ENCODE measurements around the gene HMGB2. TPM values are rescaled to one million over a fixed set of nuclear protein-coding genes. Genes with fewer than 3 reads are reported as not detected.

The HMGB2 gene
- total RNA-seq, 4 donors from 2014 or later: 9.4 to 34.9 (median 29.1) TPM

- in situ Hi-C loops (cut with MboI; ENCODE audit: low pct_ligation_motif_present in 1 of 4, low pct_unique_long_range_greater_than_20kb in 1 of 4, low sequenced_read_pairs in 3 of 4): no loop called here
- H3K27me3 ChIP-seq: no peaks in the 10 kb centered on the region
- 98 to 100% methylated on average over 3 of the region's 3 CpGs for WGBS, 2 donors (ENCODE audit: low coverage in 1 of 2)
Observed at GRCh38 chr4:173379929-173380328, 45.8 kb upstream of the HMGB2 start.

GRCh38 chr4:173374588-173374987 is 40.4 kb upstream of the HMGB2 start:
- Histone ChIP-seq H3K27ac (peak overlapping the region in 2 of 4 donors; percentile 98 to 99), H3K36me3 (peaks cover 0 to 6% (median 0%) of the 10 kb centered on the region in 4 donors), H3K27me3 (no peaks in the 10 kb centered on the region), H3K4me1 (peaks cover 0 to 33% (median 3%) of the 10 kb centered on the region in 4 donors), H3K9me3 (no peaks in the 10 kb centered on the region), H3K4me3 (no peak overlapping the region)
- TF ChIP-seq EP300 (IDR thresholded peaks at IDR 0.05; ENCODE audit: low read depth): no peak
- no peak for DNase-seq
- in situ Hi-C loops (cut with MboI; ENCODE audit: low pct_ligation_motif_present in 1 of 4, low pct_unique_long_range_greater_than_20kb in 1 of 4, low sequenced_read_pairs in 3 of 4) (no loop called here), intact Hi-C loops (cut with DNase I; ENCODE audit: low total_unique reads) (loop anchor here (5.0 kb wide), 1 partner anchor 42 kb away; the partner anchor contains the start of gene HMGB2)
- WGBS, 2 donors (ENCODE audit: low coverage in 1 of 2): 84 to 93% methylated on average over 2 of the region's 2 CpGs

More at GRCh38 chr4:173379929-173380328, 45.8 kb upstream of the HMGB2 start:
- Histone ChIP-seq H3K4me1 (peaks cover 0 to 12% (median 0%) of the 10 kb centered on the region in 4 donors), H3K36me3 (peaks cover 0 to 6% (median 0%) of the 10 kb centered on the region in 4 donors), H3K27ac (no peak overlapping the region), H3K4me3 (no peak overlapping the region), H3K9me3 (no peaks in the 10 kb centered on the region)
- DNase-seq: no peak
- intact Hi-C loops (cut with DNase I; ENCODE audit: low total_unique reads): no loop called here
- TF ChIP-seq CTCF (IDR thresholded peaks at IDR 0.05) (no peak), POLR2AphosphoS5 (IDR thresholded peaks at IDR 0.05) (no peak), POLR2A (IDR thresholded peaks at IDR 0.05) (no peak), EP300 (IDR thresholded peaks at IDR 0.05; ENCODE audit: low read depth) (no peak)

- H3K4me1 ChIP-seq: peaks cover 0 to 44% (median 6%) of the 10 kb centered on the region in 4 donors
- WGBS, 2 donors (ENCODE audit: low coverage in 1 of 2): 0 to 1% methylated on average over 5 to 62 of the region's 68 CpGs
- in situ Hi-C loops (cut with MboI; ENCODE audit: low pct_ligation_motif_present in 1 of 4, low pct_unique_long_range_greater_than_20kb in 1 of 4, low sequenced_read_pairs in 3 of 4) (no loop called here), intact Hi-C loops (cut with DNase I; ENCODE audit: low total_unique reads) (loop anchor here (5.0 kb wide), 1 partner anchor 39 kb away; the partner anchor contains the start of gene HMGB2)
- peaks cover 0 to 6% (median 0%) of the 10 kb centered on the region in 4 donors for H3K36me3 ChIP-seq
- TF ChIP-seq EP300 (IDR thresholded peaks at IDR 0.05; ENCODE audit: low read depth) (no peak), POLR2A (IDR thresholded peaks at IDR 0.05) (peak; percentile 55), POLR2AphosphoS5 (IDR thresholded peaks at IDR 0.05) (peak; percentile 64 to 69 (median 68))
- no peaks in the 10 kb centered on the region for H3K9me3 ChIP-seq
- H3K4me3 ChIP-seq: peak overlapping the region; percentile 66 to 99 (median 81)
- peak; percentile 75 for DNase-seq
- no peaks in the 10 kb centered on the region for H3K27me3 ChIP-seq
- peak overlapping the region; percentile 98 to 99 (median 98) for H3K27ac ChIP-seq
Observed at GRCh38 chr4:173371292-173372192, 37.4 kb upstream of the HMGB2 start.

- intact Hi-C loops (cut with DNase I; ENCODE audit: low total_unique reads) (loop anchor here (5.0 kb wide), 1 partner anchor 38 kb away; the partner anchor contains the start of gene HMGB2), in situ Hi-C loops (cut with MboI; ENCODE audit: low pct_ligation_motif_present in 1 of 4, low pct_unique_long_range_greater_than_20kb in 1 of 4, low sequenced_read_pairs in 3 of 4) (no loop called here)
- Histone ChIP-seq H3K9me3 (no peaks in the 10 kb centered on the region), H3K36me3 (peaks cover 0 to 3% (median 0%) of the 10 kb centered on the region in 4 donors), H3K4me1 (peaks cover 0 to 41% (median 6%) of the 10 kb centered on the region in 4 donors), H3K27ac (peak within 1 kb of the TSS; percentile 98 to 99 (median 98)), H3K27me3 (no peaks in the 10 kb centered on the region), H3K4me3 (peak within 1 kb of the TSS; percentile 66 to 99 (median 86))
- WGBS, 2 donors (ENCODE audit: low coverage in 1 of 2): 0 to 1% methylated on average over 17 to 67 of the region's 72 CpGs
- no peak for TF ChIP-seq EP300 (IDR thresholded peaks at IDR 0.05; ENCODE audit: low read depth)
- peak; percentile 95 for TF ChIP-seq POLR2A (IDR thresholded peaks at IDR 0.05)
- TF ChIP-seq POLR2AphosphoS5 (IDR thresholded peaks at IDR 0.05): peak; percentile 98 to 100 (median 99)
- TF ChIP-seq CTCF (IDR thresholded peaks at IDR 0.05): no peak
- peak; percentile 98 for DNase-seq
Observed at GRCh38 chr4:173370477-173371291, 36.5 kb upstream of the HMGB2 start, which contains the start of gene SAP30. Gene SAP30, plus strand, starts transcription at chr4:173370954. Its CDS starts 229 bp downstream, at chr4:173371183.

Measured in transverse colon (tissue), 4 donors.